Trophoblast cell (in vitro differentiated cells and primary cell): ENCODE data around the gene NR2F6.

ENCODE experiments used
- DNase-seq, 2 donors: peaks; one replicate each; pipeline ENCODE4 v3.0.0-alpha.2; 2016
- H2AFZ ChIP-seq: 2 replicates; pipeline ENCODE4 v1.6.1; 2013; ENCODE audit warnings: low read length, moderate library complexity, mild to moderate bottlenecking; ENCODE audit not compliant: insufficient read depth, poor library complexity
- H2AK5ac ChIP-seq: 2 replicates; pipeline ENCODE4 v1.6.1; 2013; ENCODE audit warnings: mild to moderate bottlenecking, low read length
- H2BK120ac ChIP-seq: 2 replicates; pipeline ENCODE4 v1.6.1; 2013; ENCODE audit warnings: low read length, mild to moderate bottlenecking, moderate library complexity; ENCODE audit not compliant: insufficient read depth, poor library complexity
- H2BK12ac ChIP-seq: 2 replicates; pipeline ENCODE4 v1.6.1; 2013; ENCODE audit warnings: mild to moderate bottlenecking, low read length, moderate library complexity
- H2BK5ac ChIP-seq: 2 replicates; pipeline ENCODE4 v1.6.1; 2013; ENCODE audit warnings: low read length, low read depth, moderate library complexity, mild to moderate bottlenecking; ENCODE audit not compliant: poor library complexity
- H3K14ac ChIP-seq: 2 replicates; pipeline ENCODE4 v1.6.1; 2013; ENCODE audit warnings: mild to moderate bottlenecking, low read length
- H3K18ac ChIP-seq: 2 replicates; pipeline ENCODE4 v1.6.1; 2013; ENCODE audit warnings: mild to moderate bottlenecking, low read length
- H3K23ac ChIP-seq: 2 replicates; pipeline ENCODE4 v1.6.1; 2013; ENCODE audit warnings: low read length
- H3K27ac ChIP-seq: 2 replicates; pipeline ENCODE4 v1.5.1; 2013; ENCODE audit warnings: low read depth, mild to moderate bottlenecking, inconsistent platforms, low read length, moderate library complexity
- H3K27me3 ChIP-seq: 2 replicates; pipeline ENCODE4 v1.6.1; 2013; ENCODE audit warnings: inconsistent platforms, mild to moderate bottlenecking, low read length, moderate library complexity; ENCODE audit not compliant: insufficient read depth
- H3K36me3 ChIP-seq, 2 experiments: 1 replicate in 1 of 2; 2 replicates in 1 of 2; pipeline ENCODE4 v1.6.1; 2013; ENCODE audit warnings: low read length in 2 of 2, mild to moderate bottlenecking in 2 of 2, moderate library complexity in 1 of 2; ENCODE audit not compliant: insufficient read depth in 2 of 2, control insufficient read depth in 1 of 2
- H3K4ac ChIP-seq: 2 replicates; pipeline ENCODE4 v1.6.1; 2013; ENCODE audit warnings: low read depth, mild to moderate bottlenecking, low read length, moderate library complexity
- H3K4me1 ChIP-seq, 2 experiments: 1 replicate in 1 of 2; 2 replicates in 1 of 2; pipeline ENCODE4 v1.6.1; 2013; ENCODE audit warnings: low read length in 2 of 2, mild to moderate bottlenecking in 2 of 2, moderate library complexity in 1 of 2; ENCODE audit not compliant: insufficient read depth in 2 of 2, control insufficient read depth in 1 of 2
- H3K4me2 ChIP-seq: 2 replicates; pipeline ENCODE4 v1.6.1; 2013; ENCODE audit warnings: inconsistent platforms, mild to moderate bottlenecking, low read length, moderate library complexity
- H3K4me3 ChIP-seq: 2 replicates; pipeline ENCODE4 v1.5.1; 2013; ENCODE audit warnings: mild to moderate bottlenecking, low read depth, low read length, inconsistent platforms
- H3K79me1 ChIP-seq: one replicate; pipeline ENCODE4 v1.6.1; 2013; ENCODE audit warnings: low read length
- H3K79me2 ChIP-seq: 2 replicates; pipeline ENCODE4 v1.6.1; 2013; ENCODE audit warnings: low read length, mild to moderate bottlenecking; ENCODE audit not compliant: control insufficient read depth, insufficient read depth, poor library complexity
- H3K9ac ChIP-seq: 2 replicates; pipeline ENCODE4 v1.6.1; 2013; ENCODE audit warnings: mild to moderate bottlenecking, low read length
- H3K9me3 ChIP-seq: 2 replicates; pipeline ENCODE4 v1.6.1; 2013; ENCODE audit warnings: low read depth, mild to moderate bottlenecking, control low read depth, inconsistent platforms, low read length; ENCODE audit not compliant: insufficient read depth
- H4K12ac ChIP-seq: 2 replicates; pipeline ENCODE4 v1.6.1; 2013; ENCODE audit warnings: low read depth, mild to moderate bottlenecking, low read length, moderate library complexity
- H4K8ac ChIP-seq: 2 replicates; pipeline ENCODE4 v1.6.1; 2013; ENCODE audit warnings: low read depth, mild to moderate bottlenecking, low read length, moderate library complexity
- H4K91ac ChIP-seq: one replicate; pipeline ENCODE4 v1.6.1; 2013; ENCODE audit warnings: low read depth, mild to moderate bottlenecking, low read length, moderate library complexity
- WGBS: extraction: QIAGEN DNeasy Blood & Tissue Kit; methylation state at CpG from one replicate; pipeline ENCODE4 v1.1.7; 2013; ENCODE audit warnings: missing lambda C conversion rate; ENCODE audit not compliant: insufficient read length, insufficient coverage; ENCODE audit errors: extremely low coverage; 5-methylcytosine and 5-hydroxymethylcytosine counted together

The NR2F6 gene

DNA sequence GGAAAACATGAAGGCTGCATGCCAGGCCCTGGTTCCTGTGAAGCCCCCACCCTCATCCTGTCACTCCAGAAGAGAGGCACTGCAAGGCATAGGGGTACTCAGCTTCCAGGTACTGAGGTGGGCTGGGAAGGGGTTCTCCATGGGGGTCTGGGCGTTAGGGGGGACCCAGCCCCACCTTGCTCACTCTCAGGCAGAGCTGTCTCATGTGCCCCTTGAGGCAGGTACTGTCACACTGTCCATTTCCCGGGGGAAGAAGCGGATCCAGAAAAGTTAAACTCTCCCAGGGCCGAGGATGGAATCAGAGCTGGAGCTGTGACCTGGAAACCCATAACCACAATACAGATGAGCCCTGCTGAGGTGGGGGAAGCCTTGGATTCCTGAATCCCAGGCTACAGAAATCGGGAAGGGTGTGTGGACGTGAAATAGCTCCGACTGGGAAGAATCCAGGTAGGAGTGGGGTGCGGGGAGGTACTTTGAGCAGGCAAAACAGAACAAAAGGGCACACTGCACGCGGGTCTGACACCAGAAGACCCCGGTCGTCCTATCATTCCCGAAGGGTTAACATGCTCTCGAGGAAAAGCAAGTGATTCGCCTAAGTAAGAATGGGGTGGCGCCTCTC, 31.1 kb downstream of the NR2F6 start:
- Histone ChIP-seq H3K23ac (no peak overlapping the region), H2AFZ (peak overlapping the region; percentile 33), H3K4me2 (peak overlapping the region; percentile 71), H2BK12ac (peak overlapping the region; percentile 59), H2BK120ac (peak overlapping the region; percentile 61), H2BK5ac (peak overlapping the region; percentile 38), H3K79me2 (peaks cover 6% of the 10 kb centered on the region), H3K4ac (peak overlapping the region; percentile 61), H3K27me3 (no peaks in the 10 kb centered on the region), H3K36me3 (peaks cover 61% of the 10 kb centered on the region in 2 experiments), H3K4me1 (peaks cover 12 to 13% of the 10 kb centered on the region in 2 experiments), H3K18ac (no peak overlapping the region), H4K91ac (peak overlapping the region; percentile 94), H3K27ac (peak overlapping the region; percentile 84), H2AK5ac (peak overlapping the region; percentile 85), H4K8ac (peak overlapping the region; percentile 92), H3K9ac (peak overlapping the region; percentile 34), H3K79me1 (peaks cover 13% of the 10 kb centered on the region), H3K4me3 (peak overlapping the region; percentile 78), H4K12ac (peak overlapping the region; percentile 96), H3K14ac (peak overlapping the region; percentile 75), H3K9me3 (peaks cover 5% of the 10 kb centered on the region)
- peak in 1 of 2 donors; percentile 21 for DNase-seq
- WGBS = no CpG with 5 or more reads among the region's 16 CpGs

DNA sequence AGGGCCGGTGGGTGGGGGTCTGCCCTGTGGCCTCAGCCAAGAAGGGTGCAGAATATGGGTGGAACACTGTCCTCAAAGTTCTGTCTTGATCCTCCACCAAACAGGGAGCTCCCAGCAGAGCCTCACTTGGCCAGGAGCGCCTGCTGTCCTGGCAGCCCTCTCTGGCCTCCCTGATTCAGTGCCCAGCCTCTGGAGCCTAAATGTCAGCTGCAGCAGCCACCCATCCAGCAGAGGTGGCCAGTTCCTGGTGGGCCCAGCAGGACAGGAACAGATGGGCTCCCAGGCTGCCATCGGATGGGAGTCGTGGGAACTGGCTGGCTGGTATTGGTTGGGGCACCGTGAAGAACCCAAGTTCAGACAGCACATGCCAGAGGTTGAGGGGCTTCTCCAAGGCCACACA, 32.4 kb downstream of the NR2F6 start:
- H3K4me2 ChIP-seq = no peak overlapping the region
- no peak overlapping the region for H3K9ac ChIP-seq
- peaks cover 66 to 67% of the 10 kb centered on the region in 2 experiments for H3K36me3 ChIP-seq
- H3K4me3 ChIP-seq = no peak overlapping the region
- H3K79me2 ChIP-seq = peaks cover 6% of the 10 kb centered on the region
- H3K18ac ChIP-seq = no peak overlapping the region
- no peak overlapping the region for H4K12ac ChIP-seq
- H3K23ac ChIP-seq = no peak overlapping the region
- WGBS = no CpG with 5 or more reads among the region's 5 CpGs
- H2AFZ ChIP-seq = no peak overlapping the region
- H3K4ac ChIP-seq = no peak overlapping the region
- DNase-seq = no peak
- no peak overlapping the region for H2BK120ac ChIP-seq
- H3K79me1 ChIP-seq = peaks cover 13% of the 10 kb centered on the region
- no peak overlapping the region for H2AK5ac ChIP-seq
- H3K14ac ChIP-seq = no peak overlapping the region
- no peak overlapping the region for H2BK12ac ChIP-seq
- H3K27ac ChIP-seq = no peak overlapping the region
- H4K91ac ChIP-seq = no peak overlapping the region
- no peak overlapping the region for H2BK5ac ChIP-seq
- H3K4me1 ChIP-seq = peaks cover 12 to 13% of the 10 kb centered on the region in 2 experiments
- no peaks in the 10 kb centered on the region for H3K27me3 ChIP-seq
- H3K9me3 ChIP-seq = peaks cover 5% of the 10 kb centered on the region
- no peak overlapping the region for H4K8ac ChIP-seq

DNA sequence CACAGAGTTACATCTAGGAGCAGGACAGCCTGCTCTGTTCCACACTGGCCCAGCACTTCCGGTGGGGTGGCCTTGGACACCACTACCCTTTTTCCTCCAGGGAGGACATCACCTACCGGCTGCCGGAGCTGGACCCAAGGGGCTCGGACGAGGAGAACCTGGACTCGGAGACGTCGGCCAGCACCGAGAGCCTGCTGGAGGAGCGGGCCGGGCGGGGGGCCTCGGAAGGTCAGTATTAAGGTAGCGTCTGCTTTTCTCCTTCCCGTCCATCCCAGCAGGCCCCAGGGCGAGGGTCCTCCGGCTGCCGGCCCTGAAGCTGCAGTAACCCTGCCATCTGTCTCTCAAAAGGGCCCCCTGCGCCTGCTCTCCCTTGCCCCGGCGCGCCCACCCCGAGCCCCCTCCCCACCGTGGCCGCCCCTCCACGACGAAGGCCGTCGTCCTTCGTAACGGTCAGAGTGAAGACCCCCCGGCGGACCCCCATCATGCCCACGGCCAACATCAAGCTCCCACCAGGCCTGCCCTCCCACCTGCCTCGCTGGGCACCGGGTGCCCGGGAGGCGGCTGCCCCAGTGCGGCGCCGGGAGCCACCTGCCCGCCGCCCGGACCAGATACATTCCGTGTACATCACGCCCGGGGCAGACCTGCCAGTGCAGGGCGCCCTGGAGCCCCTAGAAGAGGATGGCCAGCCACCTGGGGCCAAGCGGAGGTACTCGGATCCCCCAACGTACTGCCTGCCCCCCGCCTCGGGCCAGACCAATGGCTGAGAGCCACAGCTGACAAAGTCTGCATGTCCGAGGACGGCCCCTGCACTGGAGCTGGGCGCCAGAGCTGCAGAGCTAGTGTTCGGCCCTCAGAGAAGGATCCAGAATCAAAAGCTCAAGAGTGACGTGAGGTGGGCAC, 33.9 kb downstream of the NR2F6 start:
- Histone ChIP-seq H3K79me2 (peaks cover 6% of the 10 kb centered on the region), H3K4me2 (no peak overlapping the region), H2BK120ac (no peak overlapping the region), H2AK5ac (no peak overlapping the region), H3K36me3 (peaks cover 59 to 60% of the 10 kb centered on the region in 2 experiments), H2BK5ac (no peak overlapping the region), H3K4me1 (peaks cover 12 to 13% of the 10 kb centered on the region in 2 experiments), H4K12ac (no peak overlapping the region), H3K4me3 (no peak overlapping the region), H3K23ac (no peak overlapping the region), H3K9me3 (peaks cover 3% of the 10 kb centered on the region), H4K8ac (no peak overlapping the region), H2BK12ac (no peak overlapping the region), H3K18ac (no peak overlapping the region), H3K79me1 (peaks cover 13% of the 10 kb centered on the region), H3K4ac (no peak overlapping the region), H3K27me3 (no peaks in the 10 kb centered on the region), H3K27ac (no peak overlapping the region), H2AFZ (no peak overlapping the region), H4K91ac (no peak overlapping the region), H3K9ac (no peak overlapping the region), H3K14ac (no peak overlapping the region)
- DNase-seq = no peak
- no CpG with 5 or more reads among the region's 58 CpGs for WGBS

DNA sequence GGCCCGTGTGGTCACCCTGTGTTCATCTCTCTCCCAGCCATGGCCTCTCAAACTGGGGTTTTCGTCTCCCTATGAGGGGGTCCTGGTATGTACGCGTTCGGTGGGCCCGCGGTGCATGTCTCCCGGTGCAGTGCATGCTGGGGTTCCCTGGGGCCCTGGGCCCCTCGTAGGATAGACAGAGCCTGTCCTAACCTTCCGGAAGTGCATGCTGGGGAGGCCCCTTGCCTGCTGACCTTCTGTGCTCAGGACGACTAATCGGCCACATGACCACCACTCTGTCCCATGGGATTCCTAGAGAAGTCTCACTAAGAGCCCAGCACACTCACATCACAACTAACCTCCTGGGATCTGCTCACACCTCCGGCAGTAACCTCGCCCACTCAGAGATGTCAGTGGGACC, 35.4 kb downstream of the NR2F6 start:
- Histone ChIP-seq H3K36me3 (peaks cover 70% of the 10 kb centered on the region in 2 experiments), H4K91ac (no peak overlapping the region), H3K9ac (no peak overlapping the region), H3K27ac (no peak overlapping the region), H2AFZ (no peak overlapping the region), H3K18ac (no peak overlapping the region), H4K12ac (no peak overlapping the region), H2BK120ac (no peak overlapping the region), H3K79me1 (peaks cover 8% of the 10 kb centered on the region), H2BK12ac (no peak overlapping the region), H3K9me3 (peaks cover 3% of the 10 kb centered on the region), H3K23ac (no peak overlapping the region), H3K4me1 (peaks cover 7% of the 10 kb centered on the region in 2 experiments), H3K14ac (no peak overlapping the region), H3K4ac (no peak overlapping the region), H3K4me2 (no peak overlapping the region), H2AK5ac (no peak overlapping the region), H3K27me3 (no peaks in the 10 kb centered on the region), H3K4me3 (no peak overlapping the region), H3K79me2 (peaks cover 5% of the 10 kb centered on the region), H4K8ac (no peak overlapping the region), H2BK5ac (no peak overlapping the region)
- DNase-seq = no peak
- WGBS = no CpG with 5 or more reads among the region's 14 CpGs
